Parathyroid adenoma (tissue), 2 donors: ENCODE results near the gene KLHL36.

Source experiments
- H2AFZ ChIP-seq: fragments of 300-600 bp; sonication (generic); one replicate; pipeline ENCODE4 v1.7.0; 2017; ENCODE audit warnings: antibody characterized with exemption, mild to moderate bottlenecking
- H3K27ac ChIP-seq: fragments of 300-600 bp; sonication (generic); one replicate; pipeline ENCODE4 v1.7.0; 2017
- H3K27me3 ChIP-seq: fragments of 300-600 bp; sonication (generic); one replicate; pipeline ENCODE4 v1.7.0; 2017; ENCODE audit warnings: low read length; ENCODE audit not compliant: control insufficient read depth, insufficient read depth
- H3K36me3 ChIP-seq: fragments of 300-600 bp; sonication (generic); one replicate; pipeline ENCODE4 v1.7.0; 2017; ENCODE audit warnings: low read length; ENCODE audit not compliant: control insufficient read depth, insufficient read depth
- H3K4me1 ChIP-seq: fragments of 300-600 bp; sonication (generic); one replicate; pipeline ENCODE4 v1.7.0; 2017; ENCODE audit warnings: control low read depth
- H3K4me2 ChIP-seq: fragments of 300-600 bp; sonication (generic); one replicate; pipeline ENCODE4 v1.7.0; 2017; ENCODE audit warnings: low read length
- H3K4me3 ChIP-seq: fragments of 300-600 bp; sonication (generic); one replicate; pipeline ENCODE4 v1.7.0; 2017; ENCODE audit warnings: low read depth, low read length
- H3K79me2 ChIP-seq: fragments of 300-600 bp; sonication (generic); one replicate; pipeline ENCODE4 v1.7.0; 2017; ENCODE audit warnings: control low read depth
- H3K9ac ChIP-seq: fragments of 300-600 bp; sonication (generic); one replicate; pipeline ENCODE4 v1.7.0; 2017; ENCODE audit warnings: mild to moderate bottlenecking
- H3K9me3 ChIP-seq: fragments of 300-600 bp; sonication (generic); one replicate; pipeline ENCODE4 v1.7.0; 2017; ENCODE audit warnings: low read length; ENCODE audit not compliant: control insufficient read depth
- CTCF ChIP-seq: fragments of 300-600 bp; sonication (generic); IDR thresholded peaks from one replicate; pipeline ENCODE4 v1.7.0; 2017; ENCODE audit warnings: antibody characterized with exemption, mild to moderate bottlenecking
- donor health status: primary hyperparathyroidism.

Gene KLHL36

GRCh38 chr16:84641643-84642358, 6.5 kb upstream of the KLHL36 start:
- H3K4me3 ChIP-seq: no peak overlapping the region
- no peak overlapping the region for H3K27ac ChIP-seq
- no peaks in the 10 kb centered on the region for H3K79me2 ChIP-seq
- H3K9me3 ChIP-seq: no peaks in the 10 kb centered on the region
- no peak overlapping the region for H3K4me2 ChIP-seq
- TF ChIP-seq CTCF: no peak
- no peak overlapping the region for H3K9ac ChIP-seq
- H3K27me3 ChIP-seq: no peaks in the 10 kb centered on the region
- H3K36me3 ChIP-seq: no peaks in the 10 kb centered on the region
- H2AFZ ChIP-seq: no peak overlapping the region
- H3K4me1 ChIP-seq: no peaks in the 10 kb centered on the region

- H3K9me3 ChIP-seq: no peaks in the 10 kb centered on the region
- no peak overlapping the region for H3K4me2 ChIP-seq
- no peaks in the 10 kb centered on the region for H3K79me2 ChIP-seq
- H3K36me3 ChIP-seq: no peaks in the 10 kb centered on the region
- H3K4me3 ChIP-seq: no peak overlapping the region
- H2AFZ ChIP-seq: no peak overlapping the region
- no peaks in the 10 kb centered on the region for H3K27me3 ChIP-seq
- peaks cover 3% of the 10 kb centered on the region for H3K4me1 ChIP-seq
- no peak overlapping the region for H3K9ac ChIP-seq
- no peak for TF ChIP-seq CTCF
- H3K27ac ChIP-seq: no peak overlapping the region
These were observed 5.1 kb upstream of the KLHL36 start for GRCh38 chr16:84643180-84643583.

GRCh38 chr16:84643674-84644073, 4.6 kb upstream of the KLHL36 start:
- peaks cover 3% of the 10 kb centered on the region for H3K4me1 ChIP-seq
- no peaks in the 10 kb centered on the region for H3K9me3 ChIP-seq
- no peaks in the 10 kb centered on the region for H3K36me3 ChIP-seq
- no peaks in the 10 kb centered on the region for H3K27me3 ChIP-seq
- no peak overlapping the region for H3K27ac ChIP-seq
- H3K9ac ChIP-seq: no peak overlapping the region
- H3K4me3 ChIP-seq: no peak overlapping the region
- H3K79me2 ChIP-seq: no peaks in the 10 kb centered on the region
- TF ChIP-seq CTCF: no peak
- H2AFZ ChIP-seq: no peak overlapping the region
- H3K4me2 ChIP-seq: no peak overlapping the region

- Histone ChIP-seq H3K79me2 (peaks cover 9% of the 10 kb centered on the region), H3K9me3 (no peaks in the 10 kb centered on the region), H3K4me1 (peaks cover 10% of the 10 kb centered on the region), H3K9ac (peak overlapping the region; percentile 91), H3K4me2 (peak overlapping the region; percentile 90), H3K36me3 (no peaks in the 10 kb centered on the region), H2AFZ (peak overlapping the region; percentile 83), H3K4me3 (peak overlapping the region; percentile 89), H3K27ac (peak overlapping the region; percentile 53), H3K27me3 (no peaks in the 10 kb centered on the region)
- no peak for TF ChIP-seq CTCF
These were observed 542 bp downstream of the KLHL36 start for GRCh38 chr16:84648595-84649510.
